PC-9 (cell line): ENCODE data around the gene E2F7. TPM values are rescaled to one million over a fixed set of nuclear protein-coding genes. Genes with fewer than 3 reads are reported as not detected.
A peak's percentile ranks its signal among the peaks of the same experiment; 100 is the strongest.

Experiments
- BruUV-seq: library from RNA; stranded (reverse); fragments of 400-500 nt; replicated peaks from 2 replicates; lab custom pipeline; 2021; lab: Mats Ljungman, UMichigan
- CTCF ChIA-PET: fragments of 300-600 bp; sonication (Branson Sonifier 250); formaldehyde crosslinking; loops from one replicate; lab custom pipeline; 2022; ENCODE audit warnings: antibody characterized with exemption; lab: Charles Lee
- POLR2A ChIA-PET: fragments of 300-600 bp; sonication (Branson Sonifier 250); formaldehyde crosslinking; loops from one replicate; lab custom pipeline; 2022; ENCODE audit warnings: antibody characterized with exemption; ENCODE audit not compliant: unreplicated experiment; lab: Charles Lee
- DNase-seq, 2 experiments: peaks; one replicate each; pipeline versions ENCODE4 v3.0.0 to v3.0.0-alpha.2; 2015 to 2022; ENCODE audit warnings: mixed read lengths in 1 of 2
- H2AFZ ChIP-seq: fragments of 200-600 bp; sonication (generic); 2 replicates; pipeline ENCODE4 v1.8.1; 2017; ENCODE audit warnings: antibody characterized with exemption
- H3F3A ChIP-seq: fragments of 200-600 bp; sonication (generic); 2 replicates; pipeline ENCODE4 v1.8.1; 2017; ENCODE audit warnings: antibody characterized with exemption, mild to moderate bottlenecking, low read depth; ENCODE audit not compliant: insufficient read depth
- H3K27ac ChIP-seq: fragments of 200-600 bp; sonication (generic); 2 replicates; pipeline ENCODE4 v1.6.1; 2016; ENCODE audit warnings: mixed run types
- H3K27me3 ChIP-seq: fragments of 200-600 bp; sonication (generic); 2 replicates; pipeline ENCODE4 v1.6.1; 2016; ENCODE audit warnings: low read depth, mixed run types; ENCODE audit not compliant: insufficient read depth
- H3K36me3 ChIP-seq: fragments of 200-600 bp; sonication (generic); 2 replicates; pipeline ENCODE4 v1.6.1; 2016; ENCODE audit warnings: low read depth, mixed run types
- H3K4me1 ChIP-seq: fragments of 200-600 bp; sonication (generic); replicated peaks from 2 replicates; pipeline ENCODE4 v1.6.1; 2016; ENCODE audit warnings: mixed run types; ENCODE audit not compliant: insufficient read depth
- H3K4me2 ChIP-seq: fragments of 200-600 bp; sonication (generic); 2 replicates; pipeline ENCODE4 v1.6.1; 2017; ENCODE audit warnings: mixed run types
- H3K4me3 ChIP-seq: fragments of 200-600 bp; sonication (generic); 2 replicates; pipeline ENCODE4 v1.6.1; 2016; ENCODE audit warnings: mixed run types
- H3K79me2 ChIP-seq: fragments of 200-600 bp; sonication (generic); 2 replicates; pipeline ENCODE4 v1.6.1; 2017; ENCODE audit warnings: low read depth, mixed run types
- H3K9me2 ChIP-seq: fragments of 200-600 bp; sonication (generic); 2 replicates; pipeline ENCODE4 v1.8.1; 2017; ENCODE audit warnings: mild to moderate bottlenecking; ENCODE audit not compliant: insufficient read depth
- H3K9me3 ChIP-seq: fragments of 200-600 bp; sonication (generic); 2 replicates; pipeline ENCODE4 v1.8.1; 2016; ENCODE audit warnings: low read depth; ENCODE audit not compliant: insufficient read depth
- H4K20me1 ChIP-seq: fragments of 200-600 bp; sonication (generic); 2 replicates; pipeline ENCODE4 v1.8.1; 2017; ENCODE audit not compliant: insufficient read depth
- EZH2 ChIP-seq: fragments of 200-600 bp; sonication (generic); IDR thresholded peaks from 2 replicates; pipeline ENCODE4 v1.8.0; 2017; ENCODE audit warnings: antibody characterized with exemption, low read depth
- intact Hi-C: fragments of 100-400 bp; cut with micrococcal nuclease; formaldehyde crosslinking; loops from one replicate; pipeline ENCODE4 v1.10.0; 2022; ENCODE audit not compliant: unreplicated experiment
- total RNA-seq: library from RNA; stranded (reverse); gene quantifications from 2 replicates; pipeline ENCODE4 v1.2.3, GENCODE V29; 2021
- TF ChIP-seq, protein P1 (sequence below): fragments of 200-600 bp; sonication (generic); conservative IDR thresholded peaks from 2 replicates; pipeline ENCODE4 v1.6.1; 2017; ENCODE audit warnings: mixed run types, antibody characterized with exemption, mild to moderate bottlenecking, moderate library complexity

The E2F7 gene
- total RNA-seq, 1 experiment from 2014 or later: 14.6 TPM

DNA sequence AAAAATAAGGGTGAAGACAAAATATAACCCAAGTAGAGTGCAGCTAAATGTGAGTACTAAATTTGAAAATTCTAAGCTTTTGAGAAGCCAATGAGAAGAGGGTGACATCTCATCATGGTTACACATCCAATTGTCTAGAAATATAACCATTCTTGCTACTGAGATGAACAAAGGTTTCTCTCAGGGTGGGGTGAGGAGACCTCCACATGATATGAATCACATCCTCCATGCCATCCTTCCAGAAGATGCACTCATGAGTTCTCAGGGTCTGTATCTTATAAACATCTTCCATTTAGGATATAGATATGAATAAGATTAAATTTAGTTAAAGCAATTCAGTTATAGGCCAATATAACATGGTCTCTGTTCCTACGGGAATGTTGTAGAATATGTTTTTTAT, 38.9 kb upstream of the E2F7 start:
- H2AFZ ChIP-seq: no peak overlapping the region
- TF ChIP-seq EZH2: no peak
- TF ChIP-seq, protein P1, sequence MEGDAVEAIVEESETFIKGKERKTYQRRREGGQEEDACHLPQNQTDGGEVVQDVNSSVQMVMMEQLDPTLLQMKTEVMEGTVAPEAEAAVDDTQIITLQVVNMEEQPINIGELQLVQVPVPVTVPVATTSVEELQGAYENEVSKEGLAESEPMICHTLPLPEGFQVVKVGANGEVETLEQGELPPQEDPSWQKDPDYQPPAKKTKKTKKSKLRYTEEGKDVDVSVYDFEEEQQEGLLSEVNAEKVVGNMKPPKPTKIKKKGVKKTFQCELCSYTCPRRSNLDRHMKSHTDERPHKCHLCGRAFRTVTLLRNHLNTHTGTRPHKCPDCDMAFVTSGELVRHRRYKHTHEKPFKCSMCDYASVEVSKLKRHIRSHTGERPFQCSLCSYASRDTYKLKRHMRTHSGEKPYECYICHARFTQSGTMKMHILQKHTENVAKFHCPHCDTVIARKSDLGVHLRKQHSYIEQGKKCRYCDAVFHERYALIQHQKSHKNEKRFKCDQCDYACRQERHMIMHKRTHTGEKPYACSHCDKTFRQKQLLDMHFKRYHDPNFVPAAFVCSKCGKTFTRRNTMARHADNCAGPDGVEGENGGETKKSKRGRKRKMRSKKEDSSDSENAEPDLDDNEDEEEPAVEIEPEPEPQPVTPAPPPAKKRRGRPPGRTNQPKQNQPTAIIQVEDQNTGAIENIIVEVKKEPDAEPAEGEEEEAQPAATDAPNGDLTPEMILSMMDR: no peak
- DNase-seq: no peak
- H3K4me1 ChIP-seq: peaks cover 13% of the 10 kb centered on the region
- H3K27ac ChIP-seq: no peak overlapping the region
- H3K9me3 ChIP-seq: no peaks in the 10 kb centered on the region; the same call in 1 of the 2 replicates
- ChIA-PET POLR2A (no interaction called here), CTCF (no interaction called here)
- BruUV-seq: no TSS peak
- no peaks in the 10 kb centered on the region; the same call in 1 of the 2 replicates for H3K9me2 ChIP-seq
- no peak overlapping the region for H3K4me2 ChIP-seq
- no peaks in the 10 kb centered on the region for H3K36me3 ChIP-seq
- intact Hi-C loops: no loop called here
- no peaks in the 10 kb centered on the region for H3K79me2 ChIP-seq
- peaks cover 4% of the 10 kb centered on the region; the same call in 1 of the 2 replicates for H3F3A ChIP-seq
- no peaks in the 10 kb centered on the region for H3K27me3 ChIP-seq
- no peaks in the 10 kb centered on the region for H4K20me1 ChIP-seq
- H3K4me3 ChIP-seq: no peak overlapping the region

DNA sequence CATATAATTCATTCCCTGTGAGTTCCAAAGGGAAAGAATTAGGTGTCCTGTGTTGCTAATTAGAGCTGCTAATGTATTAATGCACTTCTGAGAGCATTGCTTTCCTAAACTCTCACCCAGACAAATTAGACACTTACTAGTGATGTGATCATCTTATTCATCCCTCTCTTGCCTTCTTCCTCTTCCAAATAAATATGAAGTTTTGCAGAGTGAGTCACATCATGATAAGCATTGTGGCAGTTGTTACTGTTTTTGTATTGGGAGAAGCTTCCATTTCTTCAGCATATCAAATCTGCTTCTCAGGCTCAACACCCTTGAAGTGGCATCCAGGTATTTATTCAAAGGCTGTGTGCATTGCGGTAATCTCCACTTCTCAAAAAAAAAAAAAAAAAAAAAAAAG, 37.3 kb upstream of the E2F7 start:
- no peak for DNase-seq
- POLR2A ChIA-PET: no interaction called here
- Histone ChIP-seq H3F3A (peaks cover 4% of the 10 kb centered on the region; the same call in 1 of the 2 replicates), H3K4me1 (peaks cover 13% of the 10 kb centered on the region), H3K79me2 (no peaks in the 10 kb centered on the region), H3K4me2 (peak overlapping the region; percentile 36; the same call in 1 of the 2 replicates), H3K9me2 (no peaks in the 10 kb centered on the region; the same call in 1 of the 2 replicates), H3K36me3 (no peaks in the 10 kb centered on the region), H3K9me3 (no peaks in the 10 kb centered on the region), H4K20me1 (no peaks in the 10 kb centered on the region), H3K27ac (peak overlapping the region; percentile 33; the same call in 1 of the 2 replicates), H3K4me3 (no peak overlapping the region), H3K27me3 (no peaks in the 10 kb centered on the region), H2AFZ (no peak overlapping the region)
- TF ChIP-seq, protein P1: no peak
- TF ChIP-seq EZH2: no peak
- BruUV-seq: no TSS peak
- CTCF ChIA-PET: interaction anchor here (0.6 kb wide), 1 partner anchor 68 kb away, joined by 3 read pairs; no protein-coding TSS in a partner anchor
- intact Hi-C loops: no loop called here

DNA sequence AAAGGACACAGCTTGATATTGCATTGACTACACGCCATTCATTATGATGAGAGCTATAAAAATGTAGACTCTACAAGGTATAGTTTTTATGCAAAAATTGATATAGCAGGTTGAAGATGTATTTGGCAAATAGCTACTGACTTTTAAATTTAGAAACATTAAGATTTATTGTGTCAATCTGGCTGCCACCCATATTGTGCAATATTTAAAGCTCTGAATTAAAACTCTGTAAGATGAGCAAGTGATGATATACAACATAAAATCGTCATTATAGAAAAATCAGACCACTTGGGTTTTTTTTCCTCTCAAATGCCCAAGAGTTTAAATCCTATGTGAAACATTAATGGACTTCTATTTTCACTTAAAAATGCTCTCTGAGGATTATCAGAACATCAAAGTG, 36.8 kb upstream of the E2F7 start:
- ChIA-PET POLR2A (no interaction called here), CTCF (interaction anchor here (0.6 kb wide), 1 partner anchor 68 kb away, joined by 3 read pairs; no protein-coding TSS in a partner anchor)
- H3K9me2 ChIP-seq: no peaks in the 10 kb centered on the region; the same call in 1 of the 2 replicates
- no peak for DNase-seq
- intact Hi-C loops: no loop called here
- H3F3A ChIP-seq: peaks cover 4% of the 10 kb centered on the region; the same call in 1 of the 2 replicates
- H3K27me3 ChIP-seq: no peaks in the 10 kb centered on the region
- H3K36me3 ChIP-seq: no peaks in the 10 kb centered on the region
- BruUV-seq: no TSS peak
- H3K4me1 ChIP-seq: peaks cover 13% of the 10 kb centered on the region
- peak overlapping the region; percentile 36; the same call in 1 of the 2 replicates for H3K4me2 ChIP-seq
- no peaks in the 10 kb centered on the region for H3K79me2 ChIP-seq
- no peak for TF ChIP-seq EZH2
- TF ChIP-seq, protein P1: no peak
- H3K4me3 ChIP-seq: no peak overlapping the region
- no peaks in the 10 kb centered on the region for H3K9me3 ChIP-seq
- no peaks in the 10 kb centered on the region for H4K20me1 ChIP-seq
- no peak overlapping the region for H2AFZ ChIP-seq
- peak overlapping the region; percentile 33; the same call in 1 of the 2 replicates for H3K27ac ChIP-seq
